ENCODE results near the gene CACNA1S. TPM values are rescaled to one million over a fixed set of nuclear protein-coding genes. Genes with fewer than 3 reads are reported as not detected.

The CACNA1S gene
- total and polyA plus RNA-seq, 2 experiments from 2014 or later = not detected

DNA sequence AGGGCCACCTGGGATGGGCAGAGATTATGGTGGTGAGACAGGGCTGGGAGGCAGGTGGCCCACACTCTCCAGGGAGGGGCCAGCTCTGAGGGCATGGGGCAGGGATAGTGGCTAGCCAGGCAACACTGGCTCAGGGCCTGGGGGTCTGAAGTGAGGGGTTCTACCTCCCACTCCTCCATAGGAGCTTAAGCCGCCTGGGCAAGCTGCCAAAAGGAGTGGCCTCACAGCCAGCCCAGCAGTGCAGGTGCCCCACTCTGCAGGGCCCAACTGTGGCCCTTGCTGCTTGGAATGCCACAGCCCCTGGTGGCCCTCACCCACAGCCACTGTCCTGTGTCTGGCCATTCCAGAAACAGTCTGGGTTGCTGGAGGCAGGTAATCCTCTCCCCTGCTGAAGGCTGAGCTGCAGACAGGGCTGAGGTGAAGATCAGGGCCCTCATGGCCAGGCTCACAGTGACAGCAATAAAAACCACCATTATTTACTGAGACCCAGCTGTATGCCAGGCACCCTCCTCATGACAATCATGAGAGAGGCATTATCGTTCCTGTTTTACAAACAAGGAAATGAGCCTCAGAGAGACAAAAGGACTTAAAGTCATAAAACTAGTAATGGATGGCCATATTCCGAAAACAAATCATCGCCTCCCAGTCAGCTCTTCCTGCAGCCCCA, 119.7 kb downstream of the CACNA1S start:
- DNase-seq (ENCODE audit: low spot score) = no peak
- Histone ChIP-seq H3K27ac (no peak overlapping the region), H2AFZ (no peak overlapping the region), H3K4me1 (ENCODE audit: insufficient read depth) (no peaks in the 10 kb centered on the region), H3K4me2 (no peak overlapping the region), H4K20me1 (ENCODE audit: insufficient read depth, poor library complexity, severe bottlenecking) (no peaks in the 10 kb centered on the region), H3K36me3 (replicated peaks; ENCODE audit: insufficient read depth, low read depth) (no peaks in the 10 kb centered on the region), H3K9me2 (replicated peaks; ENCODE audit: insufficient read depth) (no peaks in the 10 kb centered on the region), H3K79me2 (no peaks in the 10 kb centered on the region), H3K4me3 (no peak overlapping the region), H3K9me3 (ENCODE audit: low read depth) (no peaks in the 10 kb centered on the region), H3K27me3 (no peaks in the 10 kb centered on the region)
- 60% methylated on average over 4 of the region's 4 CpGs for WGBS (ENCODE audit: low lambda C conversion rate, missing lambda C conversion rate)
- no peak for TF ChIP-seq EZH2 (IDR thresholded peaks at IDR 0.05; ENCODE audit: borderline replicate concordance)
- TF ChIP-seq EZH2phosphoT487 (IDR thresholded peaks at IDR 0.05; ENCODE audit: low read depth, severe bottlenecking, unreplicated experiment) = no peak
- no peak for TF ChIP-seq CTCF (IDR thresholded peaks at IDR 0.05; ENCODE audit: poor library complexity)

DNA sequence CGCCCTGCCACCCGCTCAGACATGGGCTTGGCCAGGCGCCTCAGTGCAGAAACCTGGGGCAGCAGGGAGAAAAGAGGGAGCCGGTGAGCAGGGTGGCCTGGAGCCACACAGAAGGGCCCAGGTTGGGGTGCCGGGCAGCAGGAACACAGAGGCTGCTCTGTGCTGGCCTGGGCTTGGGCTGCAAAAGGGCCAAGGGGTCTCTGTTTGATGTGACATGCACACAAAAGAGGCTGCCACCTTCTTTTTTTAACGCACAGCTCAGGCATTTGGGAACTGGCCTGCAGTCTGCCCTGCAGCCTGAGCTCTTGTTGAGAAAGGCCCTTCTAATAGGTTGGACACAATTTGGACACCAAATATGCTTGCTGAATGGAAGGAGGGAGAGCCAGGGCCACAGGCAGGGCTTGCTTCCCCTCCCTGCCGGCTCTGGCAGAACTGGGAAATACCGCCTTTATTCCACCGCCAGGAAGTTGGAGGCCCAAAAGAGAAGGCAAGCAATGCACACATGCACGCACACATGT, 121.1 kb downstream of the CACNA1S start:
- WGBS (ENCODE audit: low lambda C conversion rate, missing lambda C conversion rate) = 88% methylated on average over 10 of the region's 10 CpGs
- H2AFZ ChIP-seq = no peak overlapping the region

DNA sequence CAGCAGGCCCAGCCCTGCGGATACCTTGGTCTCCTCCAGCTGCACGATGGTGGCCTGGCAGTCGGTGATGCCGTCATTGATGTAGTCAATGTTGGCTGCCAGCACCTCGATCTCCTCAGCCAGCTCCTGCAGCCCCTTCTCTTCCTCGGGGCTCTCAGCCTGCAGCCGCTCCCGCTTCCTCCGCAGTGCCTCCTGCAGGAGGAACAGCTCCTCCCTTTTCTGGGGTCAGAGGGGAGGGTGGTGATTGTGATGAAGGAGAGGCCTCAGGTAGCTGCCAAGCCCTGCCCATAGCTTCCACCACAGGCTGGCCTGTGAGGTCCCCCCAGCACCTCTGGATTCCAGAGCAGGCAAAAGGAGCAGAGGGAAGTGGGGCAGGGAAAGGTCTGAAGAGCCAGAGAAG, 122.1 kb downstream of the CACNA1S start:
- Histone ChIP-seq H3K9me3 (ENCODE audit: low read depth) (no peaks in the 10 kb centered on the region), H2AFZ (no peak overlapping the region), H3K9me2 (replicated peaks; ENCODE audit: insufficient read depth) (no peaks in the 10 kb centered on the region), H3K4me3 (no peak overlapping the region), H3K4me2 (no peak overlapping the region), H4K20me1 (ENCODE audit: insufficient read depth, poor library complexity, severe bottlenecking) (no peaks in the 10 kb centered on the region), H3K4me1 (ENCODE audit: insufficient read depth) (no peaks in the 10 kb centered on the region), H3K27ac (no peak overlapping the region), H3K27me3 (no peaks in the 10 kb centered on the region), H3K36me3 (replicated peaks; ENCODE audit: insufficient read depth, low read depth) (no peaks in the 10 kb centered on the region), H3K79me2 (no peaks in the 10 kb centered on the region)
- TF ChIP-seq CTCF (IDR thresholded peaks at IDR 0.05; ENCODE audit: poor library complexity) (no peak), EZH2 (IDR thresholded peaks at IDR 0.05; ENCODE audit: borderline replicate concordance) (no peak), EZH2phosphoT487 (IDR thresholded peaks at IDR 0.05; ENCODE audit: low read depth, severe bottlenecking, unreplicated experiment) (no peak)
- no peak for DNase-seq (ENCODE audit: low spot score)
- 94% methylated on average over 9 of the region's 9 CpGs for WGBS (ENCODE audit: low lambda C conversion rate, missing lambda C conversion rate)

More for the DNA sequence above, 121.1 kb downstream of the CACNA1S start:
- H3K36me3 ChIP-seq (replicated peaks; ENCODE audit: insufficient read depth, low read depth) = no peaks in the 10 kb centered on the region
- no peak overlapping the region for H3K27ac ChIP-seq
- H3K9me2 ChIP-seq (replicated peaks; ENCODE audit: insufficient read depth) = no peaks in the 10 kb centered on the region
- H3K4me3 ChIP-seq = no peak overlapping the region
- no peaks in the 10 kb centered on the region for H3K4me1 ChIP-seq (ENCODE audit: insufficient read depth)
- TF ChIP-seq EZH2 (IDR thresholded peaks at IDR 0.05; ENCODE audit: borderline replicate concordance) = no peak
- no peak for TF ChIP-seq EZH2phosphoT487 (IDR thresholded peaks at IDR 0.05; ENCODE audit: low read depth, severe bottlenecking, unreplicated experiment)
- no peak for TF ChIP-seq CTCF (IDR thresholded peaks at IDR 0.05; ENCODE audit: poor library complexity)
- H4K20me1 ChIP-seq (ENCODE audit: insufficient read depth, poor library complexity, severe bottlenecking) = no peaks in the 10 kb centered on the region
- H3K79me2 ChIP-seq = no peaks in the 10 kb centered on the region
- no peaks in the 10 kb centered on the region for H3K9me3 ChIP-seq (ENCODE audit: low read depth)
- no peaks in the 10 kb centered on the region for H3K27me3 ChIP-seq
- no peak overlapping the region for H3K4me2 ChIP-seq
- DNase-seq (ENCODE audit: low spot score) = no peak

Other genes starting within 250 kb of the CACNA1S start
- not detected in 2 replicates for gene GPR25, start 239.4 kb downstream of the CACNA1S start, total RNA-seq
- gene GPR25, start 239.4 kb downstream of the CACNA1S start, polyA plus RNA-seq = not detected in 2 replicates
- gene INAVA, start 217.5 kb downstream of the CACNA1S start, total RNA-seq = 40.5 and 51.0 TPM in 2 replicates
- gene INAVA, start 217.5 kb downstream of the CACNA1S start, polyA plus RNA-seq = 60.8 and 79.7 TPM in 2 replicates
- gene KIF21B, start 88.7 kb downstream of the CACNA1S start, total RNA-seq = 0.60 and 1.3 TPM in 2 replicates
- 0.18 and 0.19 TPM in 2 replicates for gene KIF21B, start 88.7 kb downstream of the CACNA1S start, polyA plus RNA-seq
- gene ASCL5, start 14.8 kb upstream of the CACNA1S start, total RNA-seq = not detected in 2 replicates
- gene ASCL5, start 14.8 kb upstream of the CACNA1S start, polyA plus RNA-seq = not detected in 2 replicates
- gene TMEM9, start 42.0 kb upstream of the CACNA1S start, total RNA-seq = 103 and 104 TPM in 2 replicates
- 99.4 and 113 TPM in 2 replicates for gene TMEM9, start 42.0 kb upstream of the CACNA1S start, polyA plus RNA-seq
- gene IGFN1, start 78.4 kb upstream of the CACNA1S start, total RNA-seq = 0.04 and 3.1 TPM in 2 replicates
- 0.37 TPM in 1 of 2 replicates, not detected in the other for gene IGFN1, start 78.4 kb upstream of the CACNA1S start, polyA plus RNA-seq
- gene PKP1, start 171.1 kb upstream of the CACNA1S start, total RNA-seq = 0.20 and 0.33 TPM in 2 replicates
- 0.04 and 0.11 TPM in 2 replicates for gene PKP1, start 171.1 kb upstream of the CACNA1S start, polyA plus RNA-seq

Measured in hepatocyte (in vitro differentiated cells).